OCI-LY1 (cell line): Measurements from ENCODE around the gene WIPF3.

Experiments
- H2AFZ ChIP-seq: fragments of 200-600 bp; sonication (generic), shearing (Covaris generic); 2 replicates; pipeline ENCODE4 v1.6.0; 2014; ENCODE audit warnings: antibody characterized with exemption, mild to moderate bottlenecking, low read length
- H3F3A ChIP-seq: fragments of 200-600 bp; sonication (generic), shearing (Covaris generic); 2 replicates; pipeline ENCODE4 v1.6.0; 2014; ENCODE audit warnings: mild to moderate bottlenecking, antibody characterized with exemption, low read length, moderate library complexity; ENCODE audit not compliant: insufficient read depth
- H3K27ac ChIP-seq: fragments of 200-600 bp; sonication (generic); 2 replicates; pipeline ENCODE4 v1.5.1; 2014; ENCODE audit warnings: low read length, mixed run types, mild to moderate bottlenecking, low read depth; ENCODE audit not compliant: poor library complexity, severe bottlenecking
- H3K27me3 ChIP-seq: fragments of 200-600 bp; sonication (generic); 2 replicates; pipeline ENCODE4 v1.6.0; 2014; ENCODE audit warnings: antibody characterized with exemption, mild to moderate bottlenecking, low read length, moderate library complexity; ENCODE audit not compliant: insufficient read depth
- H3K36me3 ChIP-seq: fragments of 200-600 bp; sonication (generic); 2 replicates; pipeline ENCODE4 v1.6.1; 2014; ENCODE audit warnings: mild to moderate bottlenecking, antibody characterized with exemption, low read length, moderate library complexity, mixed read lengths; ENCODE audit not compliant: insufficient read depth
- H3K4me1 ChIP-seq: fragments of 200-600 bp; sonication (generic); 2 replicates; pipeline ENCODE4 v1.5.1; 2014; ENCODE audit warnings: mild to moderate bottlenecking, low read length, moderate library complexity; ENCODE audit not compliant: insufficient read depth, severe bottlenecking
- H3K4me2 ChIP-seq: fragments of 200-600 bp; sonication (generic), shearing (Covaris generic); 2 replicates; pipeline ENCODE4 v1.6.1; 2014; ENCODE audit warnings: low read length
- H3K4me3 ChIP-seq: fragments of 200-600 bp; sonication (generic); 2 replicates; pipeline ENCODE4 v1.5.1; 2014; ENCODE audit warnings: low read length, low read depth, mild to moderate bottlenecking, mixed read lengths; ENCODE audit not compliant: poor library complexity, severe bottlenecking
- H3K79me2 ChIP-seq: fragments of 200-600 bp; shearing (Covaris generic); 2 replicates; pipeline ENCODE4 v1.6.1; 2016; ENCODE audit warnings: mixed run types, low read length, mixed read lengths; ENCODE audit not compliant: insufficient read depth
- H3K9ac ChIP-seq: fragments of 200-600 bp; sonication (generic), shearing (Covaris generic); 2 replicates; pipeline ENCODE4 v1.6.1; 2014; ENCODE audit warnings: mild to moderate bottlenecking, low read length, mixed read lengths
- H3K9me2 ChIP-seq: fragments of 200-600 bp; sonication (generic), shearing (Covaris generic); 2 replicates; pipeline ENCODE4 v1.6.1; 2014; ENCODE audit warnings: low read depth, mild to moderate bottlenecking, low read length, mixed read lengths
- H3K9me3 ChIP-seq: fragments of 200-600 bp; shearing (Covaris generic); 2 replicates; pipeline ENCODE4 v1.6.1; 2014; ENCODE audit warnings: low read length, mixed read lengths
- H4K20me1 ChIP-seq: fragments of 200-600 bp; sonication (generic), shearing (Covaris generic); 2 replicates; pipeline ENCODE4 v1.6.0; 2016; ENCODE audit warnings: mild to moderate bottlenecking, low read length; ENCODE audit not compliant: insufficient read depth
- CTCF ChIP-seq: fragments of 200-600 bp; sonication (generic), shearing (Covaris generic); IDR thresholded peaks from 2 replicates; pipeline ENCODE4 v1.5.1; 2017; ENCODE audit warnings: mild to moderate bottlenecking, antibody characterized with exemption, low read length, moderate library complexity, mixed read lengths
- EZH2 ChIP-seq: fragments of 200-600 bp; sonication (generic), shearing (Covaris generic); IDR thresholded peaks from 2 replicates; pipeline ENCODE4 v1.8.0; 2017; ENCODE audit warnings: borderline replicate concordance, mixed run types, mild to moderate bottlenecking, antibody characterized with exemption, low read length, moderate library complexity, mixed read lengths

WIPF3 gene

GRCh38 chr7:29892231-29892630 is 85.9 kb downstream of the WIPF3 start:
- H3F3A ChIP-seq = no peaks in the 10 kb centered on the region
- no peaks in the 10 kb centered on the region for H4K20me1 ChIP-seq
- H2AFZ ChIP-seq = no peak overlapping the region
- H3K27me3 ChIP-seq = 0 out of 2 replicates have a peak, but pooled peaks cover 4% of the 10 kb centered on the region
- no peak overlapping the region for H3K27ac ChIP-seq
- TF ChIP-seq CTCF = no peak
- no peak for TF ChIP-seq EZH2
- H3K9ac ChIP-seq = no peak overlapping the region
- no peaks in the 10 kb centered on the region for H3K9me3 ChIP-seq
- H3K36me3 ChIP-seq = no peaks in the 10 kb centered on the region
- H3K4me2 ChIP-seq = no peak overlapping the region
- no peaks in the 10 kb centered on the region for H3K9me2 ChIP-seq
- H3K79me2 ChIP-seq = no peaks in the 10 kb centered on the region
- no peaks in the 10 kb centered on the region for H3K4me1 ChIP-seq
- H3K4me3 ChIP-seq = no peak overlapping the region

- H3K27ac ChIP-seq = no peak overlapping the region
- no peaks in the 10 kb centered on the region for H4K20me1 ChIP-seq
- no peaks in the 10 kb centered on the region for H3K9me2 ChIP-seq
- H3K27me3 ChIP-seq = 0 out of 2 replicates have a peak, but pooled peaks cover 4% of the 10 kb centered on the region
- no peaks in the 10 kb centered on the region for H3F3A ChIP-seq
- no peaks in the 10 kb centered on the region for H3K4me1 ChIP-seq
- no peak overlapping the region for H3K4me2 ChIP-seq
- H3K9me3 ChIP-seq = no peaks in the 10 kb centered on the region
- no peak overlapping the region for H3K4me3 ChIP-seq
- no peaks in the 10 kb centered on the region for H3K36me3 ChIP-seq
- no peak overlapping the region for H2AFZ ChIP-seq
- no peak overlapping the region for H3K9ac ChIP-seq
- no peaks in the 10 kb centered on the region for H3K79me2 ChIP-seq
- no peak for TF ChIP-seq CTCF
These were observed 87.2 kb downstream of the WIPF3 start for GRCh38 chr7:29893351-29893965.

GRCh38 chr7:29894256-29894655 is 87.9 kb downstream of the WIPF3 start:
- 0 out of 2 replicates have a peak, but pooled peaks cover 4% of the 10 kb centered on the region for H3K27me3 ChIP-seq
- H3K79me2 ChIP-seq = no peaks in the 10 kb centered on the region
- no peak overlapping the region for H2AFZ ChIP-seq
- H3K9ac ChIP-seq = no peak overlapping the region
- H3F3A ChIP-seq = no peaks in the 10 kb centered on the region
- H3K9me2 ChIP-seq = no peaks in the 10 kb centered on the region
- no peaks in the 10 kb centered on the region for H3K9me3 ChIP-seq
- no peaks in the 10 kb centered on the region for H3K4me1 ChIP-seq
- H3K36me3 ChIP-seq = no peaks in the 10 kb centered on the region
- H4K20me1 ChIP-seq = no peaks in the 10 kb centered on the region
- H3K4me3 ChIP-seq = no peak overlapping the region
- no peak overlapping the region for H3K27ac ChIP-seq
- TF ChIP-seq CTCF (no peak), EZH2 (no peak)
- no peak overlapping the region for H3K4me2 ChIP-seq
